ENCODE data around the gene ATP6V1G1. TPM values are rescaled to one million over a fixed set of nuclear protein-coding genes. Genes with fewer than 3 reads are reported as not detected.

ATP6V1G1 gene
- total and polyA plus RNA-seq, 2 experiments from 2014 or later, result 127 to 222 TPM

- no peak overlapping the region for H2AFZ ChIP-seq
- no peaks in the 10 kb centered on the region for H4K20me1 ChIP-seq (ENCODE audit: insufficient read depth)
- no peak overlapping the region for H3K27ac ChIP-seq
- H3K4me2 ChIP-seq (ENCODE audit: unreplicated experiment), result no peak overlapping the region
- H3K4me3 ChIP-seq, result no peak overlapping the region
- WGBS, 2 experiments (ENCODE audit: low coverage in 1 of 2, low lambda C conversion rate in 2 of 2, missing lambda C conversion rate in 2 of 2), result 62 to 64% methylated on average over 3 of the region's 3 CpGs
- H3K9me3 ChIP-seq (ENCODE audit: low read depth), result no peaks in the 10 kb centered on the region
- TF ChIP-seq EZH2phosphoT487 (IDR thresholded peaks at IDR 0.05; ENCODE audit: insufficient read depth, low read depth), result no peak
- TF ChIP-seq EZH2 (IDR thresholded peaks at IDR 0.05; ENCODE audit: insufficient read depth, poor library complexity, severe bottlenecking), result no peak
- H3K9ac ChIP-seq, result no peak overlapping the region
- no peaks in the 10 kb centered on the region for H3F3A ChIP-seq (ENCODE audit: insufficient read depth)
- H3K27me3 ChIP-seq (replicated peaks; ENCODE audit: insufficient read depth), result peaks cover 5% of the 10 kb centered on the region; the same call in 1 of the 2 replicates
- no peaks in the 10 kb centered on the region for H3K36me3 ChIP-seq (ENCODE audit: low read depth)
- no peak for DNase-seq
- H3K4me1 ChIP-seq (ENCODE audit: insufficient read depth), result 0 out of 2 replicates have a peak, but pooled peaks cover under 1% of the 10 kb centered on the region
- in situ Hi-C loops (cut with MboI), result no loop called here
- no peaks in the 10 kb centered on the region for H3K79me2 ChIP-seq (ENCODE audit: insufficient read depth)
- H3K9me2 ChIP-seq (ENCODE audit: insufficient read depth), result no peaks in the 10 kb centered on the region
These were observed 26.6 kb upstream of the ATP6V1G1 start for GRCh38 chr9:114560956-114561355.

DNA sequence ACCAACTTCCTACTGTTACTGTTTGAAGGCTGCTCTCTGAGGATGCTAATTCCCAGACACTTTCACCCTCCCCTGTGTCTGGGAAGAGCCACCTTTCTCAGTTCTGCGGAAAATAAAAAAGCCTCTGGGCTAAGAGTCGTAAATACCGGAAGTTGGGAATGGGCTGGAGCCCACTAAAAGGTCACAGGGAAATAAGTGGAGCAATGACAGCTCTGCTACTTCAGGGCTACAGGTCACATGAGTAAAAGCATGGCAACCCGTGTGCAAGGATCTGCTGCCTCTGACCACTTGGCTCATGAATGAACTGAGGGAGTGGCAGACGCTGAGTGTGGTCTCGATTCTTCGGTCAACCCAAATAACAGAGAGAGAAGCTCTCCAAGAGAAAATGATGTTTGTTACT is 25.8 kb upstream of the ATP6V1G1 start:
- H3F3A ChIP-seq (ENCODE audit: insufficient read depth), result no peaks in the 10 kb centered on the region
- TF ChIP-seq EZH2phosphoT487 (IDR thresholded peaks at IDR 0.05; ENCODE audit: insufficient read depth, low read depth) (no peak), EZH2 (IDR thresholded peaks at IDR 0.05; ENCODE audit: insufficient read depth, poor library complexity, severe bottlenecking) (no peak)
- H3K36me3 ChIP-seq (ENCODE audit: low read depth), result no peaks in the 10 kb centered on the region
- peaks cover 5% of the 10 kb centered on the region; the same call in 1 of the 2 replicates for H3K27me3 ChIP-seq (replicated peaks; ENCODE audit: insufficient read depth)
- no peaks in the 10 kb centered on the region for H3K9me2 ChIP-seq (ENCODE audit: insufficient read depth)
- no peak overlapping the region for H2AFZ ChIP-seq
- H3K4me3 ChIP-seq, result no peak overlapping the region
- 50 to 51% methylated on average over 7 of the region's 7 CpGs for WGBS, 2 experiments (ENCODE audit: low coverage in 1 of 2, low lambda C conversion rate in 2 of 2, missing lambda C conversion rate in 2 of 2)
- H3K27ac ChIP-seq, result no peak overlapping the region
- no peaks in the 10 kb centered on the region for H3K9me3 ChIP-seq (ENCODE audit: low read depth)
- H3K79me2 ChIP-seq (ENCODE audit: insufficient read depth), result no peaks in the 10 kb centered on the region
- H3K4me2 ChIP-seq (ENCODE audit: unreplicated experiment), result no peak overlapping the region
- H4K20me1 ChIP-seq (ENCODE audit: insufficient read depth), result no peaks in the 10 kb centered on the region
- no peak for DNase-seq
- no peak overlapping the region for H3K9ac ChIP-seq
- in situ Hi-C loops (cut with MboI), result no loop called here
- 0 out of 2 replicates have a peak, but pooled peaks cover 3% of the 10 kb centered on the region for H3K4me1 ChIP-seq (ENCODE audit: insufficient read depth)

- H2AFZ ChIP-seq, result no peak overlapping the region
- DNase-seq, result no peak
- TF ChIP-seq EZH2 (IDR thresholded peaks at IDR 0.05; ENCODE audit: insufficient read depth, poor library complexity, severe bottlenecking), result no peak
- TF ChIP-seq EZH2phosphoT487 (IDR thresholded peaks at IDR 0.05; ENCODE audit: insufficient read depth, low read depth), result no peak
- 64 to 74% methylated on average over 3 of the region's 3 CpGs for WGBS, 2 experiments (ENCODE audit: low coverage in 1 of 2, low lambda C conversion rate in 2 of 2, missing lambda C conversion rate in 2 of 2)
- H3K36me3 ChIP-seq (ENCODE audit: low read depth), result no peaks in the 10 kb centered on the region
- in situ Hi-C loops (cut with MboI), result no loop called here
- H3K4me3 ChIP-seq, result no peak overlapping the region
- no peaks in the 10 kb centered on the region for H3K9me3 ChIP-seq (ENCODE audit: low read depth)
- H3K4me2 ChIP-seq (ENCODE audit: unreplicated experiment), result no peak overlapping the region
- no peaks in the 10 kb centered on the region for H4K20me1 ChIP-seq (ENCODE audit: insufficient read depth)
- H3K27me3 ChIP-seq (replicated peaks; ENCODE audit: insufficient read depth), result peaks cover 5% of the 10 kb centered on the region; the same call in 1 of the 2 replicates
- no peaks in the 10 kb centered on the region for H3K79me2 ChIP-seq (ENCODE audit: insufficient read depth)
- no peak overlapping the region for H3K27ac ChIP-seq
- H3F3A ChIP-seq (ENCODE audit: insufficient read depth), result no peaks in the 10 kb centered on the region
- H3K9me2 ChIP-seq (ENCODE audit: insufficient read depth), result no peaks in the 10 kb centered on the region
- 0 out of 2 replicates have a peak, but pooled peaks cover 3% of the 10 kb centered on the region for H3K4me1 ChIP-seq (ENCODE audit: insufficient read depth)
- H3K9ac ChIP-seq, result no peak overlapping the region
These were observed 22.4 kb upstream of the ATP6V1G1 start for GRCh38 chr9:114565204-114565603.

GRCh38 chr9:114570742-114571141 is 16.8 kb upstream of the ATP6V1G1 start:
- 74 to 79% methylated on average over 7 of the region's 7 CpGs for WGBS, 2 experiments (ENCODE audit: low coverage in 1 of 2, low lambda C conversion rate in 2 of 2, missing lambda C conversion rate in 2 of 2)
- in situ Hi-C loops (cut with MboI), result no loop called here

More at GRCh38 chr9:114570742-114571141, 16.8 kb upstream of the ATP6V1G1 start:
- Histone ChIP-seq H3K9me3 (ENCODE audit: low read depth) (no peaks in the 10 kb centered on the region), H3K9ac (no peak overlapping the region), H3K4me2 (ENCODE audit: unreplicated experiment) (no peak overlapping the region), H3K27me3 (replicated peaks; ENCODE audit: insufficient read depth) (no peaks in the 10 kb centered on the region), H3K4me3 (no peak overlapping the region), H3F3A (ENCODE audit: insufficient read depth) (no peaks in the 10 kb centered on the region), H4K20me1 (ENCODE audit: insufficient read depth) (no peaks in the 10 kb centered on the region), H3K27ac (no peak overlapping the region), H3K79me2 (ENCODE audit: insufficient read depth) (no peaks in the 10 kb centered on the region), H2AFZ (no peak overlapping the region), H3K4me1 (ENCODE audit: insufficient read depth) (0 out of 2 replicates have a peak, but pooled peaks cover 3% of the 10 kb centered on the region), H3K9me2 (ENCODE audit: insufficient read depth) (no peaks in the 10 kb centered on the region), H3K36me3 (ENCODE audit: low read depth) (no peaks in the 10 kb centered on the region)
- TF ChIP-seq EZH2 (IDR thresholded peaks at IDR 0.05; ENCODE audit: insufficient read depth, poor library complexity, severe bottlenecking) (no peak), EZH2phosphoT487 (IDR thresholded peaks at IDR 0.05; ENCODE audit: insufficient read depth, low read depth) (no peak)
- DNase-seq, result no peak

All from GM23248 (cell line).